Osteoblast (primary cell): ENCODE results near the gene FOXN3. TPM values are rescaled to one million over a fixed set of nuclear protein-coding genes. Genes with fewer than 3 reads are reported as not detected.

Experiments
- DNase-seq: peaks from one replicate; pipeline ENCODE4 v3.0.0; 2011; ENCODE audit warnings: low spot score, mixed read lengths; ENCODE audit not compliant: insufficient read length; ENCODE audit errors: missing footprints
- H2AFZ ChIP-seq: 2 replicates; pipeline ENCODE4 v1.6.0; 2011; ENCODE audit warnings: mild to moderate bottlenecking, low read length
- H3K27ac ChIP-seq: 2 replicates; pipeline ENCODE4 v1.5.1; 2011; ENCODE audit warnings: mild to moderate bottlenecking, low read depth, low read length, moderate library complexity
- H3K27me3 ChIP-seq: 2 replicates; pipeline ENCODE4 v1.6.0; 2012; ENCODE audit warnings: mild to moderate bottlenecking, control low read depth, inconsistent platforms, low read length, moderate library complexity; ENCODE audit not compliant: insufficient read depth
- H3K36me3 ChIP-seq: 2 replicates; pipeline ENCODE4 v1.5.1; 2011; ENCODE audit warnings: mild to moderate bottlenecking, low read length, control low read depth, moderate library complexity; ENCODE audit not compliant: insufficient read depth
- H3K4me1 ChIP-seq: 2 replicates; pipeline ENCODE4 v1.5.1; 2011; ENCODE audit warnings: mild to moderate bottlenecking, low read length, control low read depth, moderate library complexity; ENCODE audit not compliant: insufficient read depth
- H3K4me2 ChIP-seq: 2 replicates; pipeline ENCODE4 v1.6.0; 2011; ENCODE audit warnings: mild to moderate bottlenecking, low read length; ENCODE audit not compliant: insufficient read depth
- H3K4me3 ChIP-seq: fragments of 200-600 bp; sonication (generic); 3 replicates; pipeline ENCODE4 v1.5.1; 2012; ENCODE audit warnings: mild to moderate bottlenecking, low read length, inconsistent platforms; ENCODE audit not compliant: insufficient read depth
- H3K79me2 ChIP-seq: 2 replicates; pipeline ENCODE4 v1.6.0; 2012; ENCODE audit warnings: mild to moderate bottlenecking, low read length, control low read depth, inconsistent platforms; ENCODE audit not compliant: insufficient read depth
- H3K9me3 ChIP-seq: 2 replicates; pipeline ENCODE4 v1.5.1; 2011; ENCODE audit warnings: low read depth, low read length, control low read depth
- H4K20me1 ChIP-seq: 2 replicates; pipeline ENCODE4 v1.6.0; 2012; ENCODE audit warnings: mild to moderate bottlenecking, low read length, control low read depth; ENCODE audit not compliant: insufficient read depth
- CTCF ChIP-seq: IDR thresholded peaks from 2 replicates; pipeline ENCODE4 v1.5.1; 2011; ENCODE audit warnings: mild to moderate bottlenecking, low read depth, low read length, moderate library complexity; ENCODE audit errors: extremely low read depth
- total RNA-seq: library from RNA; depleted of rRNA; stranded (reverse); fragments of >200 nt; gene quantifications from 2 replicates; pipeline ENCODE4 v1.2.3, GENCODE V29; 2012

The FOXN3 gene
- total RNA-seq, 1 donor, result 49.9 TPM

DNA sequence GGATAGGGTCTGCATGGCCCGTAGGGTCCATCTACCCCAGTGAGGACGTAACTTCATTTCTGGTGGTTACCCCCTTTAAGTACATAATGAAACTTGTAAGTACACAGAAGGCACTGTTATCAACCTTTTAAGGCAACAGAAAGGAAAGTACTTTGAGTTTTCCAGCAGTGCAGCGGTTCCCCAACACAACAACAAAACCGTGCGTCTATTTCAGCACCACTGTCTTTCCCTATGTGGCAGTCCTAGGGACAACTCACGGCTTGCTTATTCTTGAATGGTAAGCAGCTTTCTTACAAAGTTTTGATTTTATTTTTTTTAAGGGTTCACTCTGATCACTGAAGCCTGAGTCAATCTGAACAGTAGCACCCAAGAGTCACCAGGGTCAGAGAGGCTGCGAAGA is 46.3 kb downstream of the FOXN3 start:
- no peak for TF ChIP-seq CTCF
- no peak for DNase-seq
- peaks cover 3% of the 10 kb centered on the region for H4K20me1 ChIP-seq
- no peak overlapping the region for H3K27ac ChIP-seq
- H2AFZ ChIP-seq, result no peak overlapping the region
- peaks cover 16% of the 10 kb centered on the region for H3K79me2 ChIP-seq
- H3K4me1 ChIP-seq, result peaks cover 19% of the 10 kb centered on the region
- H3K4me2 ChIP-seq, result no peak overlapping the region
- H3K9me3 ChIP-seq, result no peaks in the 10 kb centered on the region
- no peaks in the 10 kb centered on the region for H3K27me3 ChIP-seq
- no peaks in the 10 kb centered on the region for H3K36me3 ChIP-seq
- no peak overlapping the region for H3K4me3 ChIP-seq

DNA sequence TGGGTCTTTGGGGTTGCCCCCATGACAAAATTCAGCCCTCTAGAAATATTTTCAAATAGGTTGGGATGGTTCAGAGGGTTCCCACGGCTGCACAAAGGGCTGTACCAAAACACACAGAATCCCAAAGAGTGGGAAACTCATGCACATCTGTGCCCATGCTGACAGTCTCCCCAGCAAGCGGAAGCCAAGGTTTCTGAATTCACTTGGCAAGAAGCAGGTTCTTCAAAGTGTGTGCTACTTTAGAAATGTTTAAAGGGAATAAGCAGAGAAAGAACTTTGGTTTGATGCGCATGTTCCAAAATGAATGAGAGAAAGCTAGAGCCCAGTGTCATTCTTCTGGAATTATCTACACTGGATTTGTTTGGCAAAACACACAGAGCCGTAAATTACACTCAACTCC is 46.7 kb downstream of the FOXN3 start:
- peaks cover 16% of the 10 kb centered on the region for H3K79me2 ChIP-seq
- no peak overlapping the region for H3K4me2 ChIP-seq
- H3K4me3 ChIP-seq, result no peak overlapping the region
- H4K20me1 ChIP-seq, result peaks cover 6% of the 10 kb centered on the region
- H2AFZ ChIP-seq, result no peak overlapping the region
- H3K27me3 ChIP-seq, result no peaks in the 10 kb centered on the region
- no peak for DNase-seq
- TF ChIP-seq CTCF, result no peak
- H3K36me3 ChIP-seq, result no peaks in the 10 kb centered on the region
- peaks cover 19% of the 10 kb centered on the region for H3K4me1 ChIP-seq
- H3K9me3 ChIP-seq, result no peaks in the 10 kb centered on the region
- H3K27ac ChIP-seq, result no peak overlapping the region

GRCh38 chr14:89369656-89370055 is 47.4 kb downstream of the FOXN3 start:
- H3K4me3 ChIP-seq, result no peak overlapping the region
- H3K36me3 ChIP-seq, result no peaks in the 10 kb centered on the region
- H3K4me1 ChIP-seq, result peaks cover 19% of the 10 kb centered on the region
- no peak for TF ChIP-seq CTCF
- H3K9me3 ChIP-seq, result no peaks in the 10 kb centered on the region
- H3K27me3 ChIP-seq, result no peaks in the 10 kb centered on the region
- no peak overlapping the region for H3K4me2 ChIP-seq
- peaks cover 11% of the 10 kb centered on the region for H4K20me1 ChIP-seq
- H3K27ac ChIP-seq, result no peak overlapping the region
- peaks cover 14% of the 10 kb centered on the region for H3K79me2 ChIP-seq
- no peak for DNase-seq
- no peak overlapping the region for H2AFZ ChIP-seq

DNA sequence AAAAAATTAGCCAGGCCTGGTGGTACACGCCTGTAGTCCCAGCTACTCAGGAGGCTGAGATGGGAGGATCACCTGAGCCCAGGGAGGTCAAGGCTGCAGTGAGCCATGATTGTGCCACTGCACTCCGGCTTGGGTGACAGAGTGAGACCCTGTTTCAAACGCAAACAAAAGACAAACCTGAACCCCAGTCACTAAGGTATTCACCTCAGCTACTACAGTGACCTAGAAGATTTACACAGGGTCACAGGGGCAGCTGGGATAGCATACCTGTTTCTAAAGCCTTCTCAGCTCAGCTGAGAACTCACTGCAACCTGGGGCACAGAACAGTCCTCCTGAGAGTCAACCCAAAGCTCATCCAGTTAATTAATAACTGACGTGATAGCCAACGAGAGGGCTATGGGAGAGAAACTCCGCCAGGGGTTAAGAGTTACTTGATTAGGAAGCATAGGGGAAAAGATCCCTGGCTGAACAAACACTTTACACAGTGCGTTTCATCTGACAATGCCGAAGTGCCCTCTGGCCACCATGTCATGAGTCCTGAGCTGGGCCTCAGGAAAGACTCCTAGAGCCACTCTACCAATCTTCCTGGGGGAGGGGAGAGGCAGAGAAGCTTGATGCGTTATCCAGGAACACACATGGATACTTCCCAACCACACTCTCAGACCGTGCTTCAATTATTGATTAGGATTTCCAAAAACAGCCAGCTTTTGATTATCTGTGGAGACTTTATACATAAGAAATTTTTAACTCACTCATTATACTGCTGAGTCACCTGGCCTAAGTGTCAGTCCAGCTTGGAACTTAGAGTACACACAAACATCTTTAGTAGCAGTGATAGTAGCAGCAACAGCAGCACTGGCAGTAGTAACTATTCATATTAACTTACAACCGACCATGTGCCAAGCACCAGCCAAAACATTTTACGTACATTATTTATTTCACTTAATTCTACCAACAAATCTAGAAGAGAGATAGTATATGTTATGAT is 48.2 kb downstream of the FOXN3 start:
- H3K4me3 ChIP-seq, result no peak overlapping the region
- TF ChIP-seq CTCF, result no peak

More for the DNA sequence above, 48.2 kb downstream of the FOXN3 start:
- no peak for DNase-seq
- no peak overlapping the region for H3K4me2 ChIP-seq
- peaks cover 11% of the 10 kb centered on the region for H4K20me1 ChIP-seq
- peaks cover 19% of the 10 kb centered on the region for H3K4me1 ChIP-seq
- no peaks in the 10 kb centered on the region for H3K36me3 ChIP-seq
- no peaks in the 10 kb centered on the region for H3K27me3 ChIP-seq
- H3K27ac ChIP-seq, result no peak overlapping the region
- no peak overlapping the region for H2AFZ ChIP-seq
- H3K79me2 ChIP-seq, result peaks cover 14% of the 10 kb centered on the region
- H3K9me3 ChIP-seq, result no peaks in the 10 kb centered on the region
